ENCODE data around the gene PTS. TPM values are rescaled to one million over a fixed set of nuclear protein-coding genes. Genes with fewer than 3 reads are reported as not detected.

Gene PTS
- total RNA-seq, 1 experiment from 2014 or later: 48.6 TPM

GRCh38 chr11:112210890-112211289, 15.3 kb upstream of the PTS start:
- Histone ChIP-seq H4K91ac (ENCODE audit: insufficient read length, low read depth, low read length) (no peak overlapping the region), H2BK12ac (ENCODE audit: insufficient read length, low read depth, low read length) (no peak overlapping the region), H3K23me2 (ENCODE audit: insufficient read length, low read depth, low read length, poor library complexity, severe bottlenecking) (no peaks in the 10 kb centered on the region), H3K4me1 (ENCODE audit: insufficient read depth, low read length) (no peaks in the 10 kb centered on the region), H3K18ac (ENCODE audit: insufficient read length, low read depth, low read length) (no peak overlapping the region), H4K5ac (ENCODE audit: insufficient read length, low read depth, low read length) (no peak overlapping the region), H3K4me2 (ENCODE audit: insufficient read depth, insufficient read length, low read length) (no peak overlapping the region), H3K79me1 (ENCODE audit: insufficient read depth, low read depth, low read length, poor library complexity, severe bottlenecking) (no peaks in the 10 kb centered on the region), H3K56ac (ENCODE audit: insufficient read length, low read depth, low read length) (no peak overlapping the region), H3K9ac (ENCODE audit: extremely low read depth, insufficient read length, low read length) (no peak overlapping the region), H2BK120ac (ENCODE audit: low read depth, low read length, poor library complexity, severe bottlenecking) (no peak overlapping the region), H3K14ac (ENCODE audit: insufficient read depth, low read length) (no peak overlapping the region), H3K23ac (ENCODE audit: insufficient read length, low read depth, low read length) (no peak overlapping the region), H2AK5ac (ENCODE audit: insufficient read length, low read length) (no peak overlapping the region), H3K79me2 (ENCODE audit: insufficient read depth, low read length) (no peaks in the 10 kb centered on the region), H2AFZ (ENCODE audit: low read length) (no peak overlapping the region), H3K9me3 (ENCODE audit: control insufficient read depth, low read depth, low read length) (no peaks in the 10 kb centered on the region), H3T11ph (ENCODE audit: low read length) (no peak overlapping the region), H2BK5ac (ENCODE audit: insufficient read length, low read length) (no peak overlapping the region), H3K27me3 (ENCODE audit: insufficient read depth, low read length) (no peaks in the 10 kb centered on the region), H4K20me1 (ENCODE audit: control insufficient read depth, insufficient read depth, insufficient read length) (no peaks in the 10 kb centered on the region), H4K8ac (replicated peaks; ENCODE audit: insufficient read length, low read depth, low read length) (no peak overlapping the region), H2BK20ac (ENCODE audit: low read depth, low read length, poor library complexity, severe bottlenecking) (no peak overlapping the region), H3K4ac (ENCODE audit: low read depth, low read length) (no peak overlapping the region), H2BK15ac (ENCODE audit: low read depth, low read length) (no peak overlapping the region), H3K27ac (ENCODE audit: insufficient read length, low read depth, low read length) (no peak overlapping the region)
- Mint-ChIP-seq H3K4me1 (no peaks in the 10 kb centered on the region), H3K27ac (no peak overlapping the region), H3K27me3 (ENCODE audit: low read depth) (peaks cover 13% of the 10 kb centered on the region), H3K4me3 (no peak overlapping the region), H3K9me3 (peaks cover 4 to 5% of the 10 kb centered on the region in 2 experiments; a peak in 4 of 5 replicates), H3K36me3 (ENCODE audit: insufficient read depth in 1 of 3, low read depth in 3 of 3) (peaks cover 0 to 4% (median 0%) of the 10 kb centered on the region in 3 experiments; a peak in 1 of 7 replicates)
- no CpG with 5 or more reads among the region's 1 CpG for WGBS (ENCODE audit: extremely low coverage, insufficient read length, low lambda C conversion rate)
- DNase-seq: no peak
- no peak for TF ChIP-seq CTCF (conservative IDR thresholded peaks at IDR 0.05)

Measured in H9 (cell line).